NCI-H2227 (cell line): Measurements from ENCODE around the gene SV2A.
A peak's percentile ranks its signal among the peaks of the same experiment; 100 is the strongest.
"Not testable (repeated sequence)": the region's sequence is repeated elsewhere in the genome, so short reads cannot be mapped to it uniquely, and the experiment has no call there.

Source experiments
- DNase-seq: peaks from one replicate; lab custom pipeline; 2025; ENCODE audit not compliant: unreplicated experiment; lab: John Stamatoyannopoulos, UW

SV2A gene, protein sequence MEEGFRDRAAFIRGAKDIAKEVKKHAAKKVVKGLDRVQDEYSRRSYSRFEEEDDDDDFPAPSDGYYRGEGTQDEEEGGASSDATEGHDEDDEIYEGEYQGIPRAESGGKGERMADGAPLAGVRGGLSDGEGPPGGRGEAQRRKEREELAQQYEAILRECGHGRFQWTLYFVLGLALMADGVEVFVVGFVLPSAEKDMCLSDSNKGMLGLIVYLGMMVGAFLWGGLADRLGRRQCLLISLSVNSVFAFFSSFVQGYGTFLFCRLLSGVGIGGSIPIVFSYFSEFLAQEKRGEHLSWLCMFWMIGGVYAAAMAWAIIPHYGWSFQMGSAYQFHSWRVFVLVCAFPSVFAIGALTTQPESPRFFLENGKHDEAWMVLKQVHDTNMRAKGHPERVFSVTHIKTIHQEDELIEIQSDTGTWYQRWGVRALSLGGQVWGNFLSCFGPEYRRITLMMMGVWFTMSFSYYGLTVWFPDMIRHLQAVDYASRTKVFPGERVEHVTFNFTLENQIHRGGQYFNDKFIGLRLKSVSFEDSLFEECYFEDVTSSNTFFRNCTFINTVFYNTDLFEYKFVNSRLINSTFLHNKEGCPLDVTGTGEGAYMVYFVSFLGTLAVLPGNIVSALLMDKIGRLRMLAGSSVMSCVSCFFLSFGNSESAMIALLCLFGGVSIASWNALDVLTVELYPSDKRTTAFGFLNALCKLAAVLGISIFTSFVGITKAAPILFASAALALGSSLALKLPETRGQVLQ

DNA sequence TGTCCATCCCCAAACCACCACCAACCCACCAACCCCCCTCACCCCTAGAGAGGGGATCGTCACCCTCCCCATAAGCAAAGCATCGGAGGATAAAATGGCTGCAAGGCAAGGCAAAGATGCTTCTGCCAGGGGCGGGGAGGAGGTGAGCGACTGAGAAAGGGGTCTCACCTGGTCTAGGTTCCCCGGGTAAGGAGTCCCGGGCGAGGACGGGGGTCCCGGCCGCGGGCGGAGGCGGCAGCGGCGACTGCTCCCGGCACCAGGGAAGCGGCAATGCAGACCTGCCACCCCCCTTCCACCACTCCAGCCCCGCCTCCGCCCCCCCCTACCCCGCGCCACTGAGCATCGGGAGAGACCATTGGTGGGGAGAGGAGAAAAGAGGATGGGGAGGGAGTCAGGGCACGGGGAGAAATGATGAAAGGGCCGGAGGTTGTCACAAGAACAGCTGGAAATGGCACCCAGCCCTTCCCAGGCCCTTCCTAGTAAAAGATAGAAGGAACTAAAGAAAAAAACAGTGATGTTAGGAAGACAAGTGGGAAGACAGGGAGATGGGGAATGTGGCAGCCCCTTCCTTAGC, at the start of gene SV2A:
SV2A (minus strand) TSS at position 274 of the 574 bp plus-strand sequence. CDS start 4,004 bp downstream, outside the sequence.
- peak; percentile 80 for DNase-seq

DNA sequence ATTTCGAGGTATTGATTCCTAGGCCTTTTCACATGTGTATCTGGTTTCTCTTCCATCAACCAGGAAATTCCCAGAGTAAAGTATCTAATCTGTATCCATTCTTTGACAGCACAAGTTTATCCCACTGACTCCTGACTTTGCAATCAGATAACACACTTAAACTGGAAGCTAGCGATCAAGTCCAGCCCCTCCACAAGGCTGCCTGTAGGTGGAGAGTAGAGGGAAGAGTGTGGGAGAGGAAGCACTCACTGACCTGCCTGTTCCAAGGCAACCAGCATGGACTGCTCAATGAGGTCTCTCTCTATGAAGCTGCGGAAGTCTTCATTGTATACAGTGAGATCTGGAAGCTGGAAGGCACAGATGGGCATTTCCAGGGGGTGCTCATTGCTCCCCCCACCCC, 49.4 kb upstream of the SV2A start:
- DNase-seq, result no peak

DNA sequence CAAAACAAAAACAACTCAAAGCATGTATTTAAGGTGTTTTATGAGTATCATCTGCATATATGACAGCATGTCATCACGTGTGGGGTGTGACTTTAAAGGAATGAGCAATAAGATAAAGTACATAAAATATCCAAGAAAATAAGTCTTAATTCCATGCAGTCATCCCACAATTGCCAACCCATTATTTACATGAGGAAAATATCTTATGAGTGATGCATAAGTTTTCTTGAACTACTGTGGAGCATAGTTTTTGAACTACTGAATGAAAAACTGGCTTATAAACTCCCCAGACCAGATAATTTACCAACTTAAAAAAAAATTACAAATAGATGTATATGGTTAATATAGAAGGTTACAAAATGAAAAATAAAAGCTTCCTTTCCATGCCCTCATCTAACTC, 48.8 kb upstream of the SV2A start:
- DNase-seq, result no peak

DNA sequence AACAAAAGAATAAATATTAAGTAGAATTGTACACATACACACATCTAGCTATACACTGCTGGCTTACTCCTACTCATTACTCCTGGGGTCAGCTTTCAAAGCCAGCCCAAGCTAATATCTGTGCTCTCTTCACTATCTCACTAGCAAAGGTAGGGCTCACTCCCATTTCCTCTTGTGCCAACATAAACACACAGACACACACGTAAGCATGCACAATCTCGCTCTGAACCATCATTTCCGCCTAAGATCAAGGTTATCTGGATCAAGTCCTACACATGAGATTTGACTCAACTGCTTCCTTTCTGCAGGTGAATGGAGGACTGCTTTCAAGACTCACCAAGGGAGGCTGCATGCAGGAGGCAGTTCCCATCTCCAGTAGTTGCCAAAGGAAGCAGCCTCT, 47.8 kb upstream of the SV2A start:
- DNase-seq, result no peak

DNA sequence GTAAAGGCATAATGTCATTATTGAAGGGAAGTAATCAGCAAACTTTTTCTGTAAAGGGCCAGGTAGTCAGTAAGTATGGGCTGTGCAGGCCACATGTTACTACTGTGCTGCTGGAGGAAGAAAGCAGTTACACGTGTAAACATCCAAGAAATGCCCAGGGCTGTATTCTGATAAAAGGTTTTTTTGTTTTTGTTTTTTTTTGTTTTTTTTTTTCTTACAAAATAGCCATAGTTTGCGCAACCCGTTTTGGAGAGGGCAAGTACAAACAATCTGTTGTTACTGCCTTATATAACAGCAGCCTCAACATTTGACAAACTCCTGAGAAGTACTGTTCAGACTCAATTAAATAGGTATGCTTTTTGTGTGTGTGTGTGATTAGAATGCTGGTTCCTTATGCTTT, 45.7 kb upstream of the SV2A start:
- DNase-seq, result no peak

DNA sequence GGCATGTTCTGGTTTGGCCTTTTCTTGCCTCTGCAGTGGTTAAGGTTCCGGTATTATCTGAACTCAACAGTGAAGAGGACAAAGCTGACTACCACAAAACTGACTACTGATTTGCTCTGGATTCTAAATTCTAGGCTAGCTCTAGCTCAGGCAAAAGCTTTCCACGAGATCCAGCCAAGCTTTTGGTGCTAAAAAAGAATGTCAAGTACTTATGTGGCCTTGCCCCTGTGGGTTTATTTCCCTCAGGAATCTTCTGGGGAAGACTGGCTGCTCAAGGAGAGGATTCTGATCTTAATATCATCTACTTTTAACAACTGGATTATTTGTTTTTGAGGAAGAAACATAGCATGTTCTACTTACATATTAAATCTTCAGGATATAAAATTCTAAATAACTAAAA, 45.1 kb upstream of the SV2A start:
- no peak for DNase-seq

DNA sequence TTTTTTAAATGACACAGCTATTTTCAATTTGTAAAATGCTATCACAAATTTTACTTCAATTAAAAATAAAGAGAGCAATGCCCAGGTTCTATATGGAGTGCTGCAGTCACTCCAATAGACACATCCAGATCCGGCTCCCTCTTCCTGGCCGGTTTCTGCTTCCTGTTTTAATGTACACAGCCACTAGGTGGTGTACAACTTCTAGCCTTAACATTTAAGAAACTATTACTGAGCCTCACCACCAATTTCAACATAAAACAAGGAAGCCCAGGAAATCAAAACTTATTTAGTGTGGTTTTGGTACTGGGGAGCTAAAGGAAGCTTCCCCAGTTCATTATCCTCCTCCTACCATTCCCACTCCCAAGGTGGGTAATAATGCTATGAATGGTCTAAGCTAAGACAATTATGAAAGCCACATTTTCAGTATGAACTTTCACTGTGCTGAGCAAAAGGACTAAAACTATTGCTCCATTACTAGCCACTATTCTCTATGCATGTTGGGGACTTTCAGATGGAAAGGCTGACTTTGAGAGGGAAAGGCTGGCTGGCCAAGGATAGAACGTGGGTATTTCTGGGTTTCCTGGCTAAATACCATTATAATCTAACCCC, 44.5 kb upstream of the SV2A start:
- peak; percentile 77 for DNase-seq

DNA sequence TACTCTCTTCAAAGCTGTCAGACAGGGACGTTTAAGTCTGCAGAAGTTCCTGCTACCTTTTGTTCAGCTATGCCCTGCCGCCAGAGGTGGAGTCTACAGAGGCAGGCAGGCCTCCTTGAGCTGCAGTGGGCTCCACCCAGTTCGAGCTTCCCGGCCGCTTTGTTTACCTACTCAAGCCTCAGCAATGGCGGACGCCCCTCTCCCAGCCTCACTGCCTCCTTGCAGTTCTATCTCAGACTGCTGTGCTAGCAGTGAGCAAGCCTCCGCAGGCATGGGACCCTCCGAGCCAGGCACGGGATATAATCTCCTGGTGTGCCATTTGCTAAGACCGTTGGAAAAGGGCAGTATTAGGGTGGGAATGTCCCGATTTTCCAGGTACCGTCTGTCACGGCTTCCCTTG, 39.9 kb upstream of the SV2A start:
- not testable (repeated sequence) for DNase-seq

DNA sequence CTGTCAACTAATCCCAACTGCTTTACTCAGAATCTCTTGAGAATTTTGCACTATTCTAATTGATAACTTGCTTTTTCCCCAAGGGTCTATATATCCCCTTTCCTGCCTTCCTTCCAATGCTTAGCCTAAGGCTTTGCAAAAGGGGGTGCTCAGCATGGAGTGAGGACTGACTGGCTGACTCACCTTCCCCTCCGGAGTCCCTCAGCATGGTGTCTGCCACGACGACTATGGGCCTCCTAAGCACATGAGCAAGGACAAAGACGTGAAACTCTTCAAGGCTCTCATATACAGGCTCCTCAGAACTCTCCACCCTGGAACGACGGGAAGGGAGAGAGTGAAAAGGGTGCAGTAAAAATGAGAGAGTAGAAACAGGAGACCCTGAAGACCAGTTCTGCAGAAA, 32.3 kb upstream of the SV2A start:
- DNase-seq, result no peak

DNA sequence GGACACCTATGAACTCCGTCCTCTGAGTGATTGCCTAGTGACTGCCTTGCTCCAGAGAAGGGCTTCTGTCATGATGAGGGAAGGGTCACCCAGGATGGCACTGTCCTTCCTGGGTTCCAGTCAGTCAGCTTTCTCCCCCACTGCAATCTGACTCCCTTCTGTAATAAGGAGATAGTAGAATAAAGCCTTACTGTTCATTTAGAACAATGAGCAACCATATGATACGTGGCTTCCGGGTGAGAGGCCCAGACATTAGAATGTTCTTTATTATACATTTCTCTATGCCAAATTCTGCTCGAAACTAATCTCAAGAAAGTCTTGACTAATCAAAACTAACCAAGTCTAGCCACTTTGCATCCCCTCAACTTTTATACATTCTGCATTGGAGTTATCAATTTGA, 27.6 kb upstream of the SV2A start:
- DNase-seq, result no peak

DNA sequence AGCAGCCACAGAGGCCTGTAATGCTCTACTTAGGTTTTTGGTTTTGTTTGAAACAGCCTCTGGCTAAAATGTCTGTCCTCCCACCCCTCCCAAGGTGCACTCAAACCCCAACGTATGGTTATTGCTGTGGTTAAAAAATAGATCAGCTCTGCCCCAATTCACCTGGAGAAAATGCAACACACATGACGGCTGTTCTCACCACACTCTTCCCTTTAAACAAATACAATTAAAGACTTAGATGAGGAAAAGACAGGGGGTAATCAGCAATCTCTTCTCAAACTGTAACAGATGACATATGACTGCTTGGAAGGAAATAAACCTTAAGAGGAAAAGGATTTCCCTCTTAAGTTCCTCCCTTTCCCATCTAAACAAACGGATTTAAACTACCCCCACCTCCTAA, 25.2 kb upstream of the SV2A start:
- no peak for DNase-seq

DNA sequence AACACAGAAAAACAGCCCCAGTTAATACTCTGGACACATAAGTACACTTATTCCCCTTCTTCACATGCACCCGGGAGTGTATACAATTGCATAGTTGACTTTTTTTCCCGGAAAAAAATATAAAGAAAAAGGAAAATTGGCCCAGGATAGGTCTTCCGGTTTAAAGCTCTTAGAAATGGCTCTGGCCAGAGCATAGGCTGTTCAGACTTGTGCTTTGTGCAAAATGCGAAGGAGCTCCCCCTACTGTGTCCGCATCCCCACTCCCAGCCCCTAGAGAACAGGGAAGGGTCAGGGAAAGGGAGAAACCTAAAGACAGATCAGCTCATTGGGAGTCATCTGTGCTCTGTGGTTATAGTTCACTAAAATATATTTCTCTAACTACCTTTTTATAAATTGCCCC, 24.6 kb upstream of the SV2A start:
- peak; percentile 74 for DNase-seq

DNA sequence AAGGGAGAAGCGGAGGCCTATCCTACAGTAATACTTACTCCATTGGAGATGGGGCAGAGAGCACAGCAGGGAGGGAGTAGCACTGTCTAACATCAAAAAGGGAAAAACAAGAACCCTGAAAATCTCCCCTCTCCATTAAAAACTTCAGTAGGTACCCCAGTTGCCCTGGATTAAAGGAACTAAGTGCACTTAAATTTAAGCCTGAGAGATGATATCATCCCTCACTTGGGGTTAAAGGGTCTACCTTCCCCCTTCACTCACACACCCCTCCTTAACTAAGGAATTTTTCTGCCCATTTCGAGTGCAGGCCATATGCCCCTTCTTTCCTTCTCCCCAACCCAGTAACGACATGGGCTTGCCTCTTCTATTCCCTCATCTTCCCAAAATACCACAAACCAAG, 22.8 kb upstream of the SV2A start:
- no peak for DNase-seq

DNA sequence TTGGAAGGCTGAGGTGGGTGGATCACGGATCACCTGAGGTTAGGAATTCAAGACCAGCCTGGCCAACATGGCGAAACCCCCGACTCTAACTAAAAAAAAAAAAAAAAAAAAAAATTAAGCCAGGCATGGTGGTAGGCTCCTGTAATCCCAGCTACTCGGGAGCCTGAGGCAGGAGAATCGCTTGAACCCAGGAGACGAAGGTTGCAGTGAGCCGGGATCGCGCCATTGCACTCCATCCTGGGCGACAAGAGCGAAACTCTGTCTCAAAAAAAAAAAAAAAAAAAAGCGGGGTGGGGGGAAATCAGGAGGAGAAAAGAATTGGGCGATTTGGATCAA, 21.0 kb upstream of the SV2A start:
- DNase-seq, result not testable (repeated sequence)

DNA sequence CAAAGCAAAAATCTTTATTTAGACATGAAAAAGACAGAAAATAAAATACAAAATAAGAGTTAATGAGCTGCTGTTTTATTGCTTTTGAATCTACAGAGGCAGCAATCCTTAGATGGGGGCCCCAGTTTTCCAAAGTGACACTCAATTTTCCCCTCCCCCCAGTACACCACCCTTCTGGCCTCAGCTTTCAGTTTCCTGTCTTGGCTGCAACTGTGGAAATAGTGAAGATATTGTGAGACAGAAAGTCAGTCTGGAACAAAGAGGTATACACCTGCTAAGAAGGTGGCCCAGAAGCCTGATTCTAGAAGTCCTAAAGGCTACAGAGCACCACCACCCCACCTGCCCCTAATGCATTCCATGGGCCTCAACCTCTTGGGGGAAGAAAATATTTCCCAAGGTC, 20.1 kb upstream of the SV2A start:
- DNase-seq, result no peak

DNA sequence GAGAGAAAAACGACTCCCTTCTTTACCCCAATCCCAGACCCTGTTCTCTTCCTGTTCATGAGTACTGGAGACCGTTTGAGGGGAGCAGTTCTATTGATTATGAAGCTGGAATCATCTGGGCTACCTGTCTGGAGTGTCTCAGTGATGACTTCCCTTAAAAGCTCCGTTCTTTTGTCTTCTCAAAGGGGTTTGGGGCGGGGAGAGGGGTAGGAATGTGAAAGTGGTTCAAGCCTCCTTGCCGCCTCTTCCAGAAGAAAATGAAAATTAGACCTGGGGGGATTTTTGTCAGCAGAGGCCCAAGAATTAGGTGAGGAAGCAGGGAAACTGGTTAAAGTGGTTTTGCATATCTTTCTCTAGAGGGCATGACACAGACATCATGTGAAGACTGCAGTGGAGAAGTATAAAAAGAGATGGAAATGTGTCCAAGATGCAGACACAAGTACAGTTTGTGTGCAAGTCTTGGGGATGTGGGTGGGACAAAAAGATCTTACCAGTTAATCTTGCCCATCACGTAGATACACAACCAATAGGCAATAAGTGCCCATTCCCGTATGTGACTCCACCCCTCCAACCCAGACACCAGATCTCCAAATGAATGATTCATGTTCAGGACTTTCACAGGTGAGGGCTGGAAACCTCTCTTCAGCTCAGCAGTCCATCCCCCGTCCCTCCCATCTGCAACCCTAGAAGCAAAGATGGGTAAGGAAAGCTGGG, 19.5 kb upstream of the SV2A start:
- peak; percentile 67 for DNase-seq

DNA sequence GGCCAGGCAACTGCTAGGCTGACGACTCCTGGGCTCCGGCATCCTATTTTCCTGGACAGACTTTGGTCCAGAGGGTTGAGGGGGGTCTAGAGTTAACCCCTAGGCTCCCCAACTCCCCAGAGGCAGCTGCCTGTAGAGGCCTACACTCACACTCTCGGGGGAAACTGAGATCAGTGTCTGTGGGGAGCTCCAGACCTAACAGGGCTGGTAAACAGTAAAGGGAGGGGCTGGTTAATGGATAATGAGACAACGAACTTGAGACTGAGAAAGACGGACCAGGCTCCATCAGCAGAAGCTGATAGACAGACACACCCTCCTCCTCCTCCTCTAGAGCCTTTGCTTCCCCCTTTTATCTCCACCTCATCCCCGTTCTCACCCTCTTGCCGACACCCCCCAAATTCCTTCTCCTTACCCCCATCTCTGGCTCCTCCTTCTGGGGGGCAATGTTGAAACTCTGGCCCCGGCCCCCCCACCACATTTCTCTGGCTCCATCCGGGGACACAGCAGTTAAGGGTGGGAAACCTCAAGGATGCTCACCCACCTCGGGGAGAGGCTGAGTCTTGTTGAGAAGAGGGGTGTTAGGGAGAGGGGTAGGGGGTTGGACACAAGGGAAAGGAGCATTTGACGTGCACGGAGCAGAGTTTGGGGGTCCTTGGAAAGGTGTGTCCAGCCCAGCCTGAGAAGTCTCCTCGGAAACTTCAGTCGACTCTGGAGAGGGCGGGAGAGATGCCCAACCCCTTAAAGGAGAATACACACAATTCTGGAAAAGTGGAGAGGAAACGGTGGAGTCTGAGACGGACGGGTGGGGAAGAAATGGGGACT, 18.7 kb upstream of the SV2A start, which contains the start of gene MTMR11:
MTMR11 (minus strand) TSS at position 710 of the 822 bp plus-strand sequence; CDS start at position 478, 232 bp downstream.
- peak; percentile 32 for DNase-seq

DNA sequence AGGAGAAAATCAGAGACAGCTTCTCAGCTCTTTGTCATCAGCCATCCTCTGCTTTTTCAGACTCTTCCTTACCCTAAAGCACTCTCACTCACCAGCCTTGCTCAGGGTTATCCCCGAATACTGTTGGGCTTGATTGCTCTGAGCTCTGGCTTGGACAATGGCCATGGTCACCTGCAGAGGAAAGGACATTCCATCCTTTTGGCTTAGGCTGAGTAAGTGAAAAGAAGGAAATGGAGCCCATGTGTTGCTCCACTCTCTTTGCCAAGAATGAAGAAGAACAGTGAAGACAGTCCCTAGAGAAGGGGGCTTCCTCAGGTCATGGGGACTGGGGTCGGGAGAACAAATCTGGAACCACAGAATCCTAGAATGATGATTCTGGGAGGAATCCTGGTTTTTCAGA, 16.7 kb upstream of the SV2A start:
- DNase-seq, result no peak

DNA sequence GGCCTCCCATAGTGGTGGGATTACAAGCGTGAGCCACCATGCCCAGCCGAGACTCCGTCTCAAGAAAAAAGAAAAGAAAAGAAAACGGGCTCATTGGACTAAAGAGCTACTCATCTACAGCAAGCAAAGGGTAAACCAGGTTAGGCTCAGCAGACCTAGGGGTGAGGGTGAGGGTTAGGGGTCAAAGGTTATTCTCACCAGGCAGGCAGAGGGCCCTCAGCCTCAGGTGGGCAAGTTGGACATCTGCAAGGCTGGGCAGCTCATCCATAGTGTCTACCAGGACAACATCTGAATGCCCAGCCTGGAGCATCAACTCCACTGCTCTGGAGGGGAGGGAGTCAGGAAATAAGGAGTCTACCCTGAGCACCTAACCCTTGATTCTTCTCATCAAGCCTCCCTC, 15.6 kb upstream of the SV2A start:
- no peak for DNase-seq

DNA sequence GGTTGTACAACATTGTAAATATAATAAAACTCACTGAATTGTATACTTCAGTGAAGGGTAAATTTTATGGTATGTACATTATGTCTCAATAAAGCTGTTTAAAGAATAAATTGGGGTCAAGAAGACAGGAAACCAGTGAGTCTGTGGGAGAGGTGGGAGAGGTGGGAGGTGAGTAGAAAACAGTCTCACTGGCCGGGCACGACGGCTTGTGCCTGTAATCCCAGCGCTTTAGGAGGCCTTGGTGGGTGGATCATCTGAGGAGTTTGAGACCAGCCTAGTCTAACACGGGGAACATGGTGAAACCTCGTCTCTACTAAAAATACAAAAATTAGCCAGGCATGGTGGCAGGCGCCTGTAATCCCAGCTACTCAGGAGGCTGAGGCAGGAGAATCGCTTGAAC, 14.8 kb upstream of the SV2A start:
- no peak for DNase-seq
